ENCODE measurements around the gene GPX2.

GRCh38 chr14:64971943-64972791, 29.6 kb upstream of the GPX2 start, which contains the start of gene RAB15:
- peak; percentile 34 for TF ChIP-seq REST (IDR thresholded peaks at IDR 0.05; ENCODE audit: borderline replicate concordance)
- TF ChIP-seq CTCF (IDR thresholded peaks at IDR 0.05; ENCODE audit: poor library complexity, severe bottlenecking), result no peak
- TF ChIP-seq RAD21 (conservative IDR thresholded peaks at IDR 0.05), result no peak
- TF ChIP-seq EZH2 (IDR thresholded peaks at IDR 0.05; ENCODE audit: borderline replicate concordance, insufficient read depth, low read length, poor library complexity, severe bottlenecking), result no peak
- TF ChIP-seq POLR2AphosphoS5 (IDR thresholded peaks at IDR 0.05), result no peak
- TF ChIP-seq SMC3 (conservative IDR thresholded peaks at IDR 0.05; ENCODE audit: poor library complexity), result no peak
- no peak for TF ChIP-seq EP300 (conservative IDR thresholded peaks at IDR 0.05; ENCODE audit: poor library complexity, severe bottlenecking)
